GM12878 (cell line): Measurements from ENCODE around the gene FGFR4.
A peak's percentile ranks its signal among the peaks of the same experiment; 100 is the strongest.

Experiments used
- EZH2 ChIP-seq: IDR thresholded peaks from 2 replicates; pipeline ENCODE4 v1.6.1; 2012; ENCODE audit warnings: low read depth, mild to moderate bottlenecking, control low read depth, inconsistent platforms, low read length, borderline replicate concordance; ENCODE audit not compliant: control insufficient read depth
- KAT2A ChIP-seq: conservative IDR thresholded peaks from 2 replicates; pipeline ENCODE4 v1.6.1; 2011; ENCODE audit warnings: low read depth, low read length; ENCODE audit not compliant: control insufficient read depth
- NR2F1 ChIP-seq: fragments of 450-650 bp; conservative IDR thresholded peaks from 2 replicates; pipeline ENCODE4 v1.6.1; 2017; ENCODE audit warnings: mild to moderate bottlenecking
- POLR2A ChIP-seq: IDR thresholded peaks from 2 replicates; pipeline ENCODE4 v1.6.1; 2011; ENCODE audit warnings: low read depth, mild to moderate bottlenecking, low read length
- SP1 ChIP-seq: IDR thresholded peaks from one replicate; pipeline ENCODE4 v1.6.1; 2011; ENCODE audit warnings: low read depth, low read length
- SREBF2 ChIP-seq: IDR thresholded peaks from 2 replicates; pipeline ENCODE4 v1.6.1; 2012; ENCODE audit warnings: mild to moderate bottlenecking, low read length
- TAF1 ChIP-seq: IDR thresholded peaks from 2 replicates; pipeline ENCODE4 v1.6.1; 2011; ENCODE audit warnings: mild to moderate bottlenecking, low read depth, low read length, borderline replicate concordance
- TF ChIP-seq, protein P1 (sequence below): IDR thresholded peaks from 2 replicates; pipeline ENCODE4 v1.6.1; 2012; ENCODE audit warnings: mild to moderate bottlenecking, low read depth, low read length
- TF ChIP-seq, protein P2 (sequence below): IDR thresholded peaks from 2 replicates; pipeline ENCODE4 v1.6.1; 2011; ENCODE audit warnings: mild to moderate bottlenecking, low read depth, low read length, moderate library complexity; ENCODE audit not compliant: insufficient replicate concordance
- TF ChIP-seq, protein P3 (sequence below), 3 experiments: IDR thresholded peaks in 2 of 3; conservative IDR thresholded peaks in 1 of 3; 2 replicates each; pipeline ENCODE4 v1.5.1; 2011; ENCODE audit warnings: low read depth in 3 of 3, low read length in 3 of 3, mild to moderate bottlenecking in 3 of 3, control low read depth in 2 of 3, moderate library complexity in 2 of 3, inconsistent platforms in 1 of 3, mixed read lengths in 1 of 3; ENCODE audit not compliant: control insufficient read depth in 2 of 3, insufficient read depth in 1 of 3; ENCODE audit errors: extremely low read depth in 1 of 3
- TF ChIP-seq, protein P4 (sequence below): IDR thresholded peaks from 2 replicates; pipeline ENCODE4 v1.6.1; 2011; ENCODE audit warnings: low read depth, mild to moderate bottlenecking, low read length, moderate library complexity, borderline replicate concordance; ENCODE audit errors: extremely low read depth
- TF ChIP-seq, protein P5 (sequence below): fragments of 450-650 bp; IDR thresholded peaks from 2 replicates; pipeline ENCODE4 v1.6.1; 2017; ENCODE audit warnings: borderline replicate concordance

- TF ChIP-seq NR2F1 (no peak), SP1 (no peak), SREBF2 (no peak), POLR2A (no peak), TAF1 (no peak), EZH2 (no peak), KAT2A (no peak)
- TF ChIP-seq, protein P1, sequence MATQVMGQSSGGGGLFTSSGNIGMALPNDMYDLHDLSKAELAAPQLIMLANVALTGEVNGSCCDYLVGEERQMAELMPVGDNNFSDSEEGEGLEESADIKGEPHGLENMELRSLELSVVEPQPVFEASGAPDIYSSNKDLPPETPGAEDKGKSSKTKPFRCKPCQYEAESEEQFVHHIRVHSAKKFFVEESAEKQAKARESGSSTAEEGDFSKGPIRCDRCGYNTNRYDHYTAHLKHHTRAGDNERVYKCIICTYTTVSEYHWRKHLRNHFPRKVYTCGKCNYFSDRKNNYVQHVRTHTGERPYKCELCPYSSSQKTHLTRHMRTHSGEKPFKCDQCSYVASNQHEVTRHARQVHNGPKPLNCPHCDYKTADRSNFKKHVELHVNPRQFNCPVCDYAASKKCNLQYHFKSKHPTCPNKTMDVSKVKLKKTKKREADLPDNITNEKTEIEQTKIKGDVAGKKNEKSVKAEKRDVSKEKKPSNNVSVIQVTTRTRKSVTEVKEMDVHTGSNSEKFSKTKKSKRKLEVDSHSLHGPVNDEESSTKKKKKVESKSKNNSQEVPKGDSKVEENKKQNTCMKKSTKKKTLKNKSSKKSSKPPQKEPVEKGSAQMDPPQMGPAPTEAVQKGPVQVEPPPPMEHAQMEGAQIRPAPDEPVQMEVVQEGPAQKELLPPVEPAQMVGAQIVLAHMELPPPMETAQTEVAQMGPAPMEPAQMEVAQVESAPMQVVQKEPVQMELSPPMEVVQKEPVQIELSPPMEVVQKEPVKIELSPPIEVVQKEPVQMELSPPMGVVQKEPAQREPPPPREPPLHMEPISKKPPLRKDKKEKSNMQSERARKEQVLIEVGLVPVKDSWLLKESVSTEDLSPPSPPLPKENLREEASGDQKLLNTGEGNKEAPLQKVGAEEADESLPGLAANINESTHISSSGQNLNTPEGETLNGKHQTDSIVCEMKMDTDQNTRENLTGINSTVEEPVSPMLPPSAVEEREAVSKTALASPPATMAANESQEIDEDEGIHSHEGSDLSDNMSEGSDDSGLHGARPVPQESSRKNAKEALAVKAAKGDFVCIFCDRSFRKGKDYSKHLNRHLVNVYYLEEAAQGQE: no peak
- TF ChIP-seq, protein P2, sequence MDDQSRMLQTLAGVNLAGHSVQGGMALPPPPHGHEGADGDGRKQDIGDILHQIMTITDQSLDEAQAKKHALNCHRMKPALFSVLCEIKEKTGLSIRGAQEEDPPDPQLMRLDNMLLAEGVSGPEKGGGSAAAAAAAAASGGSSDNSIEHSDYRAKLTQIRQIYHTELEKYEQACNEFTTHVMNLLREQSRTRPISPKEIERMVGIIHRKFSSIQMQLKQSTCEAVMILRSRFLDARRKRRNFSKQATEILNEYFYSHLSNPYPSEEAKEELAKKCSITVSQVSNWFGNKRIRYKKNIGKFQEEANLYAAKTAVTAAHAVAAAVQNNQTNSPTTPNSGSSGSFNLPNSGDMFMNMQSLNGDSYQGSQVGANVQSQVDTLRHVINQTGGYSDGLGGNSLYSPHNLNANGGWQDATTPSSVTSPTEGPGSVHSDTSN: no peak
- TF ChIP-seq, protein P3, sequence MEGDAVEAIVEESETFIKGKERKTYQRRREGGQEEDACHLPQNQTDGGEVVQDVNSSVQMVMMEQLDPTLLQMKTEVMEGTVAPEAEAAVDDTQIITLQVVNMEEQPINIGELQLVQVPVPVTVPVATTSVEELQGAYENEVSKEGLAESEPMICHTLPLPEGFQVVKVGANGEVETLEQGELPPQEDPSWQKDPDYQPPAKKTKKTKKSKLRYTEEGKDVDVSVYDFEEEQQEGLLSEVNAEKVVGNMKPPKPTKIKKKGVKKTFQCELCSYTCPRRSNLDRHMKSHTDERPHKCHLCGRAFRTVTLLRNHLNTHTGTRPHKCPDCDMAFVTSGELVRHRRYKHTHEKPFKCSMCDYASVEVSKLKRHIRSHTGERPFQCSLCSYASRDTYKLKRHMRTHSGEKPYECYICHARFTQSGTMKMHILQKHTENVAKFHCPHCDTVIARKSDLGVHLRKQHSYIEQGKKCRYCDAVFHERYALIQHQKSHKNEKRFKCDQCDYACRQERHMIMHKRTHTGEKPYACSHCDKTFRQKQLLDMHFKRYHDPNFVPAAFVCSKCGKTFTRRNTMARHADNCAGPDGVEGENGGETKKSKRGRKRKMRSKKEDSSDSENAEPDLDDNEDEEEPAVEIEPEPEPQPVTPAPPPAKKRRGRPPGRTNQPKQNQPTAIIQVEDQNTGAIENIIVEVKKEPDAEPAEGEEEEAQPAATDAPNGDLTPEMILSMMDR (IDR thresholded peaks at IDR 0.05 in 2 of 3, conservative IDR thresholded peaks at IDR 0.05 in 1 of 3; ENCODE audit: control insufficient read depth in 2 of 3, extremely low read depth in 1 of 3, insufficient read depth in 1 of 3, low read depth in 3 of 3, low read length in 3 of 3): peak; percentile 96 to 98 (median 97); a peak in 5 of 6 replicates
- TF ChIP-seq, protein P4, sequence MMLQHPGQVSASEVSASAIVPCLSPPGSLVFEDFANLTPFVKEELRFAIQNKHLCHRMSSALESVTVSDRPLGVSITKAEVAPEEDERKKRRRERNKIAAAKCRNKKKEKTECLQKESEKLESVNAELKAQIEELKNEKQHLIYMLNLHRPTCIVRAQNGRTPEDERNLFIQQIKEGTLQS: no peak
- TF ChIP-seq, protein P5, sequence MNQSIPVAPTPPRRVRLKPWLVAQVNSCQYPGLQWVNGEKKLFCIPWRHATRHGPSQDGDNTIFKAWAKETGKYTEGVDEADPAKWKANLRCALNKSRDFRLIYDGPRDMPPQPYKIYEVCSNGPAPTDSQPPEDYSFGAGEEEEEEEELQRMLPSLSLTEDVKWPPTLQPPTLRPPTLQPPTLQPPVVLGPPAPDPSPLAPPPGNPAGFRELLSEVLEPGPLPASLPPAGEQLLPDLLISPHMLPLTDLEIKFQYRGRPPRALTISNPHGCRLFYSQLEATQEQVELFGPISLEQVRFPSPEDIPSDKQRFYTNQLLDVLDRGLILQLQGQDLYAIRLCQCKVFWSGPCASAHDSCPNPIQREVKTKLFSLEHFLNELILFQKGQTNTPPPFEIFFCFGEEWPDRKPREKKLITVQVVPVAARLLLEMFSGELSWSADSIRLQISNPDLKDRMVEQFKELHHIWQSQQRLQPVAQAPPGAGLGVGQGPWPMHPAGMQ: no peak
These were observed 25.1 kb downstream of the FGFR4 start for GRCh38 chr5:177111720-177112394.
